Kidney (tissue), 14 donors: ENCODE results near the gene PAXX. TPM values are rescaled to one million over a fixed set of nuclear protein-coding genes. Genes with fewer than 3 reads are reported as not detected.
A peak's percentile ranks its signal among the peaks of the same experiment; 100 is the strongest.

Experiments used
- DNase-seq, 5 donors: peaks; one replicate each; pipeline ENCODE4 v3.0.0-alpha.2; 2013 to 2020
- FAIRE-seq: peaks from 2 replicates; lab custom pipeline; 2012; peaks lifted over from hg19 to GRCh38; lab: Jason Lieb, UNC
- H3K27ac ChIP-seq, 2 donors: one replicate each; pipeline ENCODE4 v1.7.0; 2013; ENCODE audit warnings: low read depth in 2 of 2, low read length in 2 of 2, inconsistent platforms in 1 of 2
- H3K27me3 ChIP-seq: one replicate; pipeline ENCODE4 v1.7.1; 2013; ENCODE audit warnings: low read length, inconsistent platforms; ENCODE audit not compliant: control insufficient read depth, insufficient read depth
- H3K36me3 ChIP-seq, 3 donors: one replicate each; pipeline versions ENCODE4 v1.7.0 to v1.7.1; 2013; ENCODE audit warnings: low read length in 3 of 3, control low read depth in 1 of 3, inconsistent platforms in 1 of 3; ENCODE audit not compliant: insufficient read depth in 3 of 3, control insufficient read depth in 2 of 3
- H3K4me1 ChIP-seq, 3 donors: one replicate each; pipeline versions ENCODE4 v1.7.0 to v1.7.1; 2013; ENCODE audit warnings: low read length in 3 of 3, inconsistent platforms in 1 of 3, low read depth in 1 of 3; ENCODE audit not compliant: control insufficient read depth in 2 of 3, insufficient read depth in 2 of 3
- H3K4me3 ChIP-seq, 3 donors: one replicate each; pipeline versions ENCODE4 v1.7.0 to v1.8.1; 2013; ENCODE audit warnings: low read length in 3 of 3, control low read depth in 1 of 3, inconsistent platforms in 1 of 3
- H3K9ac ChIP-seq, 3 donors: one replicate each; pipeline versions ENCODE4 v1.7.0 to v1.7.1; 2013; ENCODE audit warnings: low read length in 3 of 3, control low read depth in 1 of 3, inconsistent platforms in 1 of 3
- H3K9me3 ChIP-seq, 3 donors: one replicate each; pipeline versions ENCODE4 v1.7.0 to v1.7.1; 2013; ENCODE audit warnings: low read length in 3 of 3, control low read depth in 1 of 3, inconsistent platforms in 1 of 3; ENCODE audit not compliant: control insufficient read depth in 2 of 3, insufficient read depth in 1 of 3
- CTCF ChIP-seq: IDR thresholded peaks from 3 replicates; pipeline ENCODE4 v1.5.1; 2012; ENCODE audit warnings: mild to moderate bottlenecking, moderate library complexity, borderline replicate concordance; ENCODE audit not compliant: insufficient read depth; ENCODE audit errors: extremely low read depth
- intact Hi-C: fragments of 100-400 bp; cut with DNase I; formaldehyde crosslinking; loops from one replicate; pipeline ENCODE4 v1.11.1; 2022
- polyA plus RNA-seq: library from polyadenylated mRNA; stranded (reverse); fragments of 350-450 nt; fragmentation: Illumina TruSeq; extraction: RNeasy Lipid Tissue Mini Kit (QIAGEN cat#74804); gene quantifications from one replicate; pipeline ENCODE4 v1.2.3, GENCODE V29; 2014; ENCODE audit warnings: low read depth, low replicate concordance; ENCODE audit not compliant: insufficient read depth
- total RNA-seq: library from RNA; stranded (reverse); fragmentation: NEBNext Ultra II Directional; extraction: Animal tissue kit (Norgen Biotek cat#: 25700); gene quantifications from one replicate; pipeline ENCODE4 v1.2.1, GENCODE V29; 2021
- donor health status: control.
- donor health status: control.
- donor health status: control.
- donor health status: control.
- donor health status: control.
- donor health status: DM: yes; HTN: yes; CAD: no.
- donor health status: Normal renal cell carcinoma (clear cell type).

Gene PAXX
- total and polyA plus RNA-seq, 2 donors from 2014 or later, result 54.2 to 80.9 TPM

DNA sequence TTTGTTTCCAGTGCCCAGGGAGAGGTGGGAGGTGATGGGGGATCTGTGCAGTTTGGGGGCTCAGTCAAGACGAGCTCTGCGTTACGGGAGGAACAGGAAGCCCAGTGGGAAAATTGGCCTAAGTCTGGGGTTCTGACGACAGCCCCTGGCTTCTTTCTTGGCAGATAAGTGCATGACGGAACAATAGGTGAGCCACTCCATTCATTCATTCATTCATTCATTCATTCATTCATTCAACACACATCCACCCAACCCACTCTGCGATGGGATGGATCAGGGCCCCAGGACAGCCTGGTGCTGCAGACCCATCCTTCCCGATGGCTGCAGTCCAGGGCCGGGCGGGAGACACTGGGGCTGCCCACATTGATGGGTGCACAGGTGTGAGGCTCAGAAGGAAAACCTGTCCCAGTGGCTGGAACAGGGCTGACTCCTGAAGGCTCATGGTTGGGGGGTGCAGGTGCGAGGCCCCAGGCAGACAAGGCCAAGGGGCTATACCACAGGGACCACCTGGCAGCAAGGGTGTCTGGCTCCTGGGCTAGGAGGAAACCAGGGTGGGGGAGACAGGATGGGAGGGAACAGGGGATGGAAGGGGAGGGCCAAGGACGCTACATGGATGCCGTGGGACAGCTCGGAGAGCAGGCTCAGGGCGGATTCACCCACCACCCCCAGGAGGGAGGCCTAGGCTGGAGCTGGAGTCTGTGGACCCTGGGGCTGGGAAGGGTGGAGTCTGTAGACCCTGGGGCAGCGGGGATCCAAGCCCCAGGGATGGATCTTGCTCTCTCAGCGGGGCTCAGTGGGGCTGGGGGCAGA lies 11.3 kb upstream of the PAXX start:
- H3K9me3 ChIP-seq, result no peaks in the 10 kb centered on the region
- peak overlapping the region in 1 of 2 donors; percentile 78 for H3K27ac ChIP-seq
- intact Hi-C loops, result no loop called here
- no peak for TF ChIP-seq CTCF
- H3K4me3 ChIP-seq, result no peak overlapping the region
- peaks cover 0 to 3% (median 0%) of the 10 kb centered on the region in 3 donors for H3K36me3 ChIP-seq
- H3K27me3 ChIP-seq, result peaks cover 5% of the 10 kb centered on the region
- peaks cover 0 to 6% (median 0%) of the 10 kb centered on the region in 3 donors for H3K4me1 ChIP-seq
- FAIRE-seq (no peak), DNase-seq (no peak)
- no peak overlapping the region for H3K9ac ChIP-seq

DNA sequence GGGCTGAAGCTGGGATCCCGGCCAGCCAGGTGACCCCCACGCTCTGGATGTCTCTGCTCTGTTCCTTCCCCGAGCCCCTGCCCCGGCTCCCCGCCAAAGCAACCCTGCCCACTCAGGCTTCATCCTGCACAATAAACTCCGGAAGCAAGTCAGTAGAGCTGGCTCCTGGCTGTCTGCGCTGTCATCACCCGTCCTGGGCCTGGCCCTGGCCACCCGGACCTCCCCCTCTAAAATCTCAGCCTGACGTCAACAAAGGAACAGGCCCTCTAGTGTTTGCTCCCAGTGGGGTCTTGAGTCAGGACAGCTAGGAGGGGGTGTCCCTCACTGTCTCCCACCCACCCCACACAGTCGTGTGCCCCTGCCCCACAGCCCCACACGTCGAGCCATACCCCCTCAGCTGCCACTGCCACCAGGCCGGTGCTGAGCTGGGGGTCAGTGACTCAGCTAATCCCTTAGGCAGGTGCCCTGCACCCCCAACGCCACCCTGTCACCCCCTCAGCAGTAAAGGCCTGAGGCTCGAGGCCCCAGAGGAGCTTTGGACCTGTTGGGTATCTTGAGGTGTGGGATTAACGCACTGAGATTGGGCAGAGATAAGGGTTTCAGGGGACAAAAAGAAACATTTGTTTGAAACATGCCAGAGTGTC lies 10.5 kb upstream of the PAXX start:
- Histone ChIP-seq H3K4me1 (peaks cover 0 to 6% (median 0%) of the 10 kb centered on the region in 3 donors), H3K4me3 (no peak overlapping the region), H3K27me3 (peaks cover 7% of the 10 kb centered on the region), H3K36me3 (peaks cover 0 to 3% (median 0%) of the 10 kb centered on the region in 3 donors), H3K27ac (peak overlapping the region; percentile 51 to 80), H3K9me3 (no peaks in the 10 kb centered on the region), H3K9ac (no peak overlapping the region)
- intact Hi-C loops, result no loop called here
- DNase-seq (peak in 2 of 5 donors; percentile 57 to 87), FAIRE-seq (no peak)
- TF ChIP-seq CTCF, result no peak

- no peak within 1 kb of the TSS for H3K9ac ChIP-seq
- intact Hi-C loops, result no loop called here
- H3K4me1 ChIP-seq, result peaks cover 0 to 5% (median 0%) of the 10 kb centered on the region in 3 donors
- DNase-seq (no peak), FAIRE-seq (no peak)
- H3K36me3 ChIP-seq, result peaks cover 0 to 3% (median 0%) of the 10 kb centered on the region in 3 donors
- H3K4me3 ChIP-seq, result no peak within 1 kb of the TSS
- no peak for TF ChIP-seq CTCF
- H3K9me3 ChIP-seq, result no peaks in the 10 kb centered on the region
- H3K27me3 ChIP-seq, result peaks cover 7% of the 10 kb centered on the region
- peak within 1 kb of the TSS; percentile 51 to 80 for H3K27ac ChIP-seq
Measured at GRCh38 chr9:136982232-136983051, 9.8 kb upstream of the PAXX start, which contains the start of gene LCNL1. Gene LCNL1 (plus strand): TSS chr9:136982993. CDS start chr9:136983587, 594 bp downstream.
